ENCODE measurements around the gene ETV5.

Gene ETV5

GRCh38 chr3:186123012-186123411, 14.1 kb upstream of the ETV5 start:
- DNase-seq (ENCODE audit: low read depth) = no peak

- DNase-seq (ENCODE audit: low read depth) = no peak
Measured at GRCh38 chr3:186121968-186122367, 13.1 kb upstream of the ETV5 start.

DNA sequence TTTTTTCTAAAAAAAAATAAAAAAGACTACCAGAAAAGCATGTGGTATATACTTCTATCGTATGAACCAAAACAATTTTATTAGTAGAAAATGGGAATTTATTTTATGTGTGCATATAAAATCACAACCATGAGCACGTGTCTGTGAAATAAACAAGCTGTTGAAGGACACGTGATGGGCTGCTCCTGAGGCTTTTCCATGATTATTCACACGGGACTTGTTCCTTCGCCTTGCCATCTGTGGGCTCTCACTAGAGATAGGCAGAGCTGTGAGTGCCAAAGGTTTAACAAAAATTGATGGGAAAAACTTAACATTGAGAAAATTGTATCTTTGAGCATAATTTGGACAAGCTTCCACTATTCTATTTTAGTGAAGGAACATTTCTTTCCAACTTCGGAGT, 12.4 kb upstream of the ETV5 start:
- no peak for DNase-seq (ENCODE audit: low read depth)

DNA sequence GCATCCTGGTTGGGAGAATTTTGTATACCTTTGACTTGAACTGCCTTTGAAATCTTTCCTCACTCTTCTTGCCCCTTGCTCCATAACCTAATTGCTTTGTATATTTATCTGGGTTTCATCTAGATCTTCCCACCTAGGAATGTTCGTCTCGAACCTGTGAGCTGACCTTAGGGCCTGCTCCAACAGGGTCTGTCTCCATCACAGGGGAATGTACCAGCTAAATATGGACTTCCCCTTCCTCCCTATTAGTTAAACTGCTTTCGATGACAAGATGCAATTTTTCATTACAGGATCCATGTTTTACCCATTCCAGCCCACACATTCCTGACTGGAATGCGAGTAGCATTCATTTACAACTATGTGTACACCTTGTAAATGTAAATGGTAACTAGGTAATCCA, 10.6 kb upstream of the ETV5 start:
- DNase-seq (ENCODE audit: low read depth) = no peak

GRCh38 chr3:186118692-186119091, 9.8 kb upstream of the ETV5 start:
- no peak for DNase-seq (ENCODE audit: low read depth)

DNA sequence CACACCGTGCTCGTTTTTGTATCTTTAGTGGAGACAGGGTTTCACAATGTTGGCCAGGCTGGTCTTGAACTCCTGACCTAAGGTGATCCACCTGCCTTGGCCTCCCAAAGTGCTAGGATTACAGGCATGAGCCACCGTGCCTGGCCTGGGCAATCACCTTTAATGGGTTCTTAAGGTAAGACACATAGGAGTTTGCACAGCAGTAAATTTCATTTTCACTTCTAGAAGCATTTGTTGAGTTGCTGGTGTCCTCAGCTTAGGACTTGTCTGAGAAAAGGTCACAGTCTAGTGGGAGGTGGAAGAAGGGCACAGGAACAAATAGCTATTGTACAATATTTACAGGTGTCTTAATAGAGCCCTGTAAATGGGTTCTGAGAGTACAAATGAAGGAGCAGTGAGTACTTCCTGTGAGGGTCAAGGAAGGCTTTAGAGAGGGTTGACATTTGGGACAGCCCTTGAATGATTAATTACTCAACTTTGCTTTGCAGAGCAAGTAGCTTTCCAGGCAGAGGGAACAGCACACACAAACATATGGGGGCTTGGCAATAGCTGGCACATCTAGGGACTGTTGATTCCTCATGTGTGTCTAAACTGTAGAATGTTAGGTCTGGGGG, 8.7 kb upstream of the ETV5 start:
- DNase-seq (ENCODE audit: low read depth) = no peak

GRCh38 chr3:186115239-186115996, 6.5 kb upstream of the ETV5 start:
- DNase-seq (ENCODE audit: low read depth) = no peak

GRCh38 chr3:186110975-186111974, 2.4 kb upstream of the ETV5 start:
- DNase-seq (ENCODE audit: low read depth) = no peak

- DNase-seq (ENCODE audit: low read depth) = no peak
Measured at GRCh38 chr3:186109897-186110803, 1.3 kb upstream of the ETV5 start.

GRCh38 chr3:186108106-186108940, 566 bp downstream of the ETV5 start:
- DNase-seq (ENCODE audit: low read depth) = no peak

GRCh38 chr3:186107215-186108105, 1.4 kb downstream of the ETV5 start:
- DNase-seq (ENCODE audit: low read depth) = no peak

- no peak for DNase-seq (ENCODE audit: low read depth)
Measured at GRCh38 chr3:186105543-186105942, 3.3 kb downstream of the ETV5 start.

GRCh38 chr3:186102687-186103086, 6.2 kb downstream of the ETV5 start:
- DNase-seq (ENCODE audit: low read depth) = no peak

DNA sequence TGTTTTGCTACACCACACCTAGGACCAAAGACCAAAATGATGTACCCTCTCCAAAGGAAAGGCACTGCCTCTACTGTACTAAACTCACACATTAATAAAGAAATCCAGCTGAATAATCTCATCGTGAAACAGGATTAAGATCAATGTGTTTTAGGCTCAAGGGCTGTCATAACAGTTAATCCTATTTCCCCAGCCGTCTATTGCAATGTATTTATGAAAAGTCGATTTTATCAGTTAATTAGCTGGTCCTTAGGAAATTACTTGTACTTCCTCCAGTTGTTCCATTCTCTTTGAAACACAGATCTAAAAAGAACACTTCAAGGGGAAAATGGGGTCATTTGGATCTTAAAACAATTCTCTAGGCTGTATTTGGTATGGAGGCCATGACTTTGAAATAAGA, 8.5 kb downstream of the ETV5 start:
- DNase-seq (ENCODE audit: low read depth) = no peak

GRCh38 chr3:186099178-186099577, 9.7 kb downstream of the ETV5 start:
- peak; percentile 47 for DNase-seq (ENCODE audit: low read depth)

DNA sequence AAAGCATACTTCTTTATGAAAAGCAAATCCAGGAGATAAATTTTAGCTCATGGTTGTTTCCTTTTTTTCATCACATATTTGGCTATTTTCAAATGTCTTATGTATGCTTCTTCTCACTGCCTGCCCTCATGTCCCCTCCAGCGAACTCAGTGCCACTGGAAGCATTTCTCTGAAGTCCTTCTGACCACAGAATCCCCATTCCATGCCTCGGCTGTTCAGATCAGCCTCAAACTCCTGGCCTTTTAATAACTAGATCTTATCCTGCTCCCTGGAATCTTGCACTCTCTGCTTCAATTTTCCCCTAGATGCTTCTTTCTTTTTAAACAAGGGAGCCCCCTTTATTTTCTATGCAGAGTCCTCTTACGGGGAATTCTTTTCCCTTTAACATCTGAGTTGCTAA, 10.1 kb downstream of the ETV5 start:
- DNase-seq (ENCODE audit: low read depth) = no peak

DNA sequence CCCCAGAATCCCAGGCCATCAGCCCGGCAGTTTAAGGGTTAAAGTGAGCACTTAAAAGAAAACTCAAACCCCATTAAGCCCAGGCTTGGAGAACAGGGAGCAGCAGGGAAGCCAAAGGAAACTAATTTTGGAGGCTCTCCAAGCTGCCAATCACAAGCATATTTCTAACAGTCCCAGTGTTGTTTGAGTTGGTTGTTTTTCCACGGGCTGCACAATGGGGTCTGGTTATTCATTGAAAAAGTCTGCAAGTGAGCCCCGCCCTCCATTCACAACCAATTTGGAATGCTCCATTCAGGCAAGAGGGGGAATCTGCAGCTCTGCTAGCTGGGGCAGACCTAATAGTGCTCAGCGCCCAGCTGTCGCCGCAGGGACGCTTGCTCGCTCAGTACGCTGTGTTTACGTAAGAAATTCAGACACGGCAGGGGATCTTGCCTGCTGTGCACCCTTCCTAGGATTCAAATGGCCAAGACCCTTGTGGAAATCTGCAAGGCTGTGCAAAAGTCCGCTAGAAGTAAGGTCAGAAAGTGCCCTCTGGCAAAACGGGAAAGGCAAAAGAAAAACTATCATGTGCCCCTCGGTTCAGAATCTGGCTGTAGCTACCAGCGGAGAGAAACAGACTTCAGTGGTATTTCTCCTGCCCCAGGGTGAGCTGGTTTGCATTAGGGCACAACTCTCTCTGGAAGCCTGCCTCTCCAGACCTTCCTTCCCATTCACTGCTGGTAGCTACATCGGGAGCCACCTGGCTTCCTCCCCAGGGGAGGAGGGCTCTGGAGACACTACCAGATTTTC, 11.0 kb downstream of the ETV5 start:
- DNase-seq (ENCODE audit: low read depth) = peak; percentile 61

GRCh38 chr3:186097317-186097662, 11.6 kb downstream of the ETV5 start:
- DNase-seq (ENCODE audit: low read depth) = no peak

GRCh38 chr3:186096290-186096689, 12.6 kb downstream of the ETV5 start:
- DNase-seq (ENCODE audit: low read depth) = no peak
